Measurements from ENCODE around the gene LRIT3. TPM values are rescaled to one million over a fixed set of nuclear protein-coding genes. Genes with fewer than 3 reads are reported as not detected.

Gene LRIT3
- polyA plus RNA-seq, 4 donors, result 0.31 to 0.96 (median 0.41) TPM

GRCh38 chr4:109902559-109903251, 54.8 kb downstream of the LRIT3 start:
- DNase-seq (ENCODE audit: low read depth in 4 of 4, low spot score in 3 of 4), result no peak

- DNase-seq (ENCODE audit: low read depth in 4 of 4, low spot score in 3 of 4), result no peak
These were observed 60.8 kb downstream of the LRIT3 start for GRCh38 chr4:109908731-109909130.

GRCh38 chr4:109910256-109910655, 62.3 kb downstream of the LRIT3 start:
- no peak for DNase-seq (ENCODE audit: low read depth in 4 of 4, low spot score in 3 of 4)

- DNase-seq (ENCODE audit: low read depth in 4 of 4, low spot score in 3 of 4), result no peak
These were observed 65.0 kb downstream of the LRIT3 start, which contains the start of gene EGF for GRCh38 chr4:109912706-109913595. Gene EGF (plus strand): TSS chr4:109912883. CDS start chr4:109913336, 453 bp downstream.

GRCh38 chr4:109913596-109914241, 65.8 kb downstream of the LRIT3 start:
- DNase-seq (ENCODE audit: low read depth in 4 of 4, low spot score in 3 of 4), result no peak

GRCh38 chr4:109914322-109914721, 66.4 kb downstream of the LRIT3 start:
- DNase-seq (ENCODE audit: low read depth in 4 of 4, low spot score in 3 of 4), result no peak

- no peak for DNase-seq (ENCODE audit: low read depth in 4 of 4, low spot score in 3 of 4)
These were observed 67.6 kb downstream of the LRIT3 start for GRCh38 chr4:109915385-109916026.

- DNase-seq (ENCODE audit: low read depth in 4 of 4, low spot score in 3 of 4), result no peak
These were observed 68.1 kb downstream of the LRIT3 start for GRCh38 chr4:109916027-109916409.

- DNase-seq (ENCODE audit: low read depth in 4 of 4, low spot score in 3 of 4), result no peak
These were observed 73.5 kb downstream of the LRIT3 start for GRCh38 chr4:109921384-109921808.

Other genes starting within 250 kb of the LRIT3 start
- 10 to 100 TPM; 40.2 to 47.7 (median 44.2) TPM for gene CASP6, start 144.7 kb upstream of the LRIT3 start, polyA plus RNA-seq (ENCODE audit: insufficient read length in 4 of 4)
- 10 to 100 TPM; 25.7 to 35.4 (median 32.8) TPM for gene PLA2G12A, start 118.0 kb upstream of the LRIT3 start, polyA plus RNA-seq (ENCODE audit: insufficient read length in 4 of 4)
- 10 to 100 TPM; 69.3 to 86.4 (median 79.0) TPM for gene CFI, start 46.1 kb upstream of the LRIT3 start, polyA plus RNA-seq (ENCODE audit: insufficient read length in 4 of 4)
- gene GAR1, start 32.3 kb upstream of the LRIT3 start, polyA plus RNA-seq (ENCODE audit: insufficient read length in 4 of 4), result 10 to 100 TPM; 40.8 to 44.4 (median 42.3) TPM
- under 1 TPM; 0.45 to 0.79 (median 0.47) TPM for gene RRH, start 20.1 kb upstream of the LRIT3 start, polyA plus RNA-seq (ENCODE audit: insufficient read length in 4 of 4)
- 1 to 10 TPM; 2.9 to 5.2 (median 3.7) TPM for gene EGF, start 64.8 kb downstream of the LRIT3 start, polyA plus RNA-seq (ENCODE audit: insufficient read length in 4 of 4)

Data from right renal pelvis (tissue), 4 donors.